ENCODE measurements around the gene PCGF5.
"Not testable (repeated sequence)": the region's sequence is repeated elsewhere in the genome, so short reads cannot be mapped to it uniquely, and the experiment has no call there.

PCGF5 gene

GRCh38 chr10:91296471-91296870 lies 76.0 kb downstream of the PCGF5 start:
- Histone ChIP-seq H3K9me2 (replicated peaks; ENCODE audit: control insufficient read depth, low read length) (no peaks in the 10 kb centered on the region), H3K79me2 (ENCODE audit: control insufficient read depth, low read length) (no peaks in the 10 kb centered on the region), H3K36me3 (ENCODE audit: control insufficient read depth, low read length) (no peaks in the 10 kb centered on the region), H3F3A (ENCODE audit: control insufficient read depth, insufficient read depth) (no peaks in the 10 kb centered on the region), H3K27me3 (ENCODE audit: control insufficient read depth, low read length) (peaks cover 3% of the 10 kb centered on the region; the same call in 1 of the 2 replicates), H4K20me1 (ENCODE audit: control insufficient read depth, insufficient read depth, low read depth, low read length) (no peaks in the 10 kb centered on the region), H3K27ac (ENCODE audit: low read depth, low read length) (no peak overlapping the region), H3K4me3 (ENCODE audit: low read length) (no peak overlapping the region), H3K4me1 (ENCODE audit: control insufficient read depth, low read length) (peaks cover 16% of the 10 kb centered on the region), H3K9me3 (ENCODE audit: control insufficient read depth, insufficient read depth, low read length) (no peaks in the 10 kb centered on the region), H3K4me2 (ENCODE audit: low read length) (peak overlapping the region; percentile 34)
- TF ChIP-seq, protein P1, sequence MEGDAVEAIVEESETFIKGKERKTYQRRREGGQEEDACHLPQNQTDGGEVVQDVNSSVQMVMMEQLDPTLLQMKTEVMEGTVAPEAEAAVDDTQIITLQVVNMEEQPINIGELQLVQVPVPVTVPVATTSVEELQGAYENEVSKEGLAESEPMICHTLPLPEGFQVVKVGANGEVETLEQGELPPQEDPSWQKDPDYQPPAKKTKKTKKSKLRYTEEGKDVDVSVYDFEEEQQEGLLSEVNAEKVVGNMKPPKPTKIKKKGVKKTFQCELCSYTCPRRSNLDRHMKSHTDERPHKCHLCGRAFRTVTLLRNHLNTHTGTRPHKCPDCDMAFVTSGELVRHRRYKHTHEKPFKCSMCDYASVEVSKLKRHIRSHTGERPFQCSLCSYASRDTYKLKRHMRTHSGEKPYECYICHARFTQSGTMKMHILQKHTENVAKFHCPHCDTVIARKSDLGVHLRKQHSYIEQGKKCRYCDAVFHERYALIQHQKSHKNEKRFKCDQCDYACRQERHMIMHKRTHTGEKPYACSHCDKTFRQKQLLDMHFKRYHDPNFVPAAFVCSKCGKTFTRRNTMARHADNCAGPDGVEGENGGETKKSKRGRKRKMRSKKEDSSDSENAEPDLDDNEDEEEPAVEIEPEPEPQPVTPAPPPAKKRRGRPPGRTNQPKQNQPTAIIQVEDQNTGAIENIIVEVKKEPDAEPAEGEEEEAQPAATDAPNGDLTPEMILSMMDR (IDR thresholded peaks at IDR 0.05; ENCODE audit: low read depth, low read length, poor library complexity, severe bottlenecking), result peak; percentile 29
- no peak for TF ChIP-seq EZH2phosphoT487 (IDR thresholded peaks at IDR 0.05; ENCODE audit: borderline replicate concordance, low read length)

GRCh38 chr10:91298224-91298871 lies 77.9 kb downstream of the PCGF5 start:
- H3K79me2 ChIP-seq (ENCODE audit: control insufficient read depth, low read length), result no peaks in the 10 kb centered on the region
- H3K36me3 ChIP-seq (ENCODE audit: control insufficient read depth, low read length), result no peaks in the 10 kb centered on the region
- no peaks in the 10 kb centered on the region for H3F3A ChIP-seq (ENCODE audit: control insufficient read depth, insufficient read depth)
- peaks cover 3% of the 10 kb centered on the region; the same call in 1 of the 2 replicates for H3K27me3 ChIP-seq (ENCODE audit: control insufficient read depth, low read length)
- peaks cover 16% of the 10 kb centered on the region for H3K4me1 ChIP-seq (ENCODE audit: control insufficient read depth, low read length)
- TF ChIP-seq, protein P1 (IDR thresholded peaks at IDR 0.05; ENCODE audit: low read depth, low read length, poor library complexity, severe bottlenecking), result peak; percentile 92
- TF ChIP-seq EZH2phosphoT487 (IDR thresholded peaks at IDR 0.05; ENCODE audit: borderline replicate concordance, low read length), result no peak
- H4K20me1 ChIP-seq (ENCODE audit: control insufficient read depth, insufficient read depth, low read depth, low read length), result no peaks in the 10 kb centered on the region
- peak overlapping the region; percentile 8 for H3K4me3 ChIP-seq (ENCODE audit: low read length)
- no peaks in the 10 kb centered on the region for H3K9me2 ChIP-seq (replicated peaks; ENCODE audit: control insufficient read depth, low read length)
- H3K27ac ChIP-seq (ENCODE audit: low read depth, low read length), result no peak overlapping the region
- no peaks in the 10 kb centered on the region for H3K9me3 ChIP-seq (ENCODE audit: control insufficient read depth, insufficient read depth, low read length)
- peak overlapping the region; percentile 29 for H3K4me2 ChIP-seq (ENCODE audit: low read length)

DNA sequence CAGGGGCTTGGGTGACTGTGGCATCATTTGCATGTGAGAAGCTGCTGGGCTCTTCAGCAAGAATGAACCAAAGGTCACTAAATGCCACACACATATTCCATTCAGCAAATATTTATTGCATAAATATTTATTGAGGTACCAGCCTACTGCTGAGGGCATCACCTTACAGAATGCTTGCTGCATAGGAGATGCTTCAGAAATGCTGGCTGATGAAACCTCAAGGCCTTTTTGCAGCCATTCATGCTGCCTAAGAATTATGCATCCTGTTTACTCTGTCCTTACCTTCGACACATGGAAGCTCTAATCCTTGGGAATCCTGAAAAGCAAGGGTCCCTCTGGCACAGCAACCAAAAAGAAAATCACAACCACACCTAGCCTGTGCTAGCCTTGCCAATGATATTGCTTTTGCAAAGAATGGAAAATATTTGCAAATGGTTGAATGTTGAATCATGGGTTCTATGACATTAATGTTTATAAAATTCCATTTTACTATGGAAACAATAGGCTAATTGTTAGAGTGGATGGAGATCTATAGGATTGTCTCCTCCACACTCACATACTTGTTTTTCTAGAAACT lies 79.6 kb downstream of the PCGF5 start:
- Histone ChIP-seq H3K9me2 (replicated peaks; ENCODE audit: control insufficient read depth, low read length) (no peaks in the 10 kb centered on the region), H4K20me1 (ENCODE audit: control insufficient read depth, insufficient read depth, low read depth, low read length) (no peaks in the 10 kb centered on the region), H3K27ac (ENCODE audit: low read depth, low read length) (no peak overlapping the region), H3K36me3 (ENCODE audit: control insufficient read depth, low read length) (no peaks in the 10 kb centered on the region), H3K27me3 (ENCODE audit: control insufficient read depth, low read length) (peaks cover 3% of the 10 kb centered on the region; the same call in 1 of the 2 replicates), H3K4me3 (ENCODE audit: low read length) (no peak overlapping the region), H3K9me3 (ENCODE audit: control insufficient read depth, insufficient read depth, low read length) (no peaks in the 10 kb centered on the region), H3K4me1 (ENCODE audit: control insufficient read depth, low read length) (peaks cover 16% of the 10 kb centered on the region), H3K4me2 (ENCODE audit: low read length) (no peak overlapping the region), H3K79me2 (ENCODE audit: control insufficient read depth, low read length) (no peaks in the 10 kb centered on the region), H3F3A (ENCODE audit: control insufficient read depth, insufficient read depth) (no peaks in the 10 kb centered on the region)
- TF ChIP-seq EZH2phosphoT487 (IDR thresholded peaks at IDR 0.05; ENCODE audit: borderline replicate concordance, low read length), result no peak
- TF ChIP-seq, protein P1 (IDR thresholded peaks at IDR 0.05; ENCODE audit: low read depth, low read length, poor library complexity, severe bottlenecking), result no peak

DNA sequence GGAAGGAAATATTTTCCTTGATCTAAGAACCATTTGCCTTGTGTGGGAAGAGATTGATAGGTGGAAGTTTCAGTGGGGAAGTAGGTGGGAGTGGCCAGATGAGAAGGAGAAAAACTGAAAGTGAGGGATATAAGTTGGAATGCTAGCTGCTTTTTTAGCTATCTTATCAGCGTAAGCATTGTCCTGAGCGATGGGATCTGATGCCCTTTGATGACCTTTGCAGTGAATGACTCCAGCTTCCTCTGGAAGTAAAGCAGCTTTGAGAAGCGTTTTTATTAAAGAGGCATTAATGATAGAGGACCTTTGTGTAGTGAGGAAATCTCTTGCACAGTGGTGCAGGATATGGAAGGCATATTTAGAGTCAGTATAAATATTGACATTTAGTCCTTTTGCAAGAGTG lies 82.5 kb downstream of the PCGF5 start:
- H3K4me3 ChIP-seq (ENCODE audit: low read length); H3K79me2 ChIP-seq (ENCODE audit: control insufficient read depth, low read length); H3F3A ChIP-seq (ENCODE audit: control insufficient read depth, insufficient read depth); H3K4me2 ChIP-seq (ENCODE audit: low read length); H4K20me1 ChIP-seq (ENCODE audit: control insufficient read depth, insufficient read depth, low read depth, low read length); H3K4me1 ChIP-seq (ENCODE audit: control insufficient read depth, low read length); H3K9me3 ChIP-seq (ENCODE audit: control insufficient read depth, insufficient read depth, low read length); H3K36me3 ChIP-seq (ENCODE audit: control insufficient read depth, low read length); H3K27ac ChIP-seq (ENCODE audit: low read depth, low read length); H3K27me3 ChIP-seq (ENCODE audit: control insufficient read depth, low read length); H3K9me2 ChIP-seq (replicated peaks; ENCODE audit: control insufficient read depth, low read length): not testable (repeated sequence)

DNA sequence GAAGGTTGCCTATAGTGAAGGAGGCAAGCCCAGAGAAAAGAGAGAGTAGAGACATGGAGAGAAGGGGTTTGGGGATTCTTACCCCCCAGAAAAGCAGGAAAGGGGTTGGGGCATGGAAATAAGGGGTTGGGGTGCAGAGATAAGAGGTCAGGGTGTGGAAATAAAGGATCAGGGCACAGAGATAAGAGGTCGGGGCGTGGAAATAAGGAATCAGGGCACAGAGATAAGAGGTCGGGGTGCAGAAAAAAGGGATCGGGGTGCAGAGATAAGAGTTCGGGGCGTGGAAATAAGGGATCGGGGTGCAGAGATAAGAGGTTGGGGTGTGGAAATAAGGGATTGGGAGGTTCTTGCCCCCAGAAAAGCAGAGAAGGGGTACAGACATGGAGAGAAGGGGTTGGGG lies 85.5 kb downstream of the PCGF5 start:
- not testable (repeated sequence) for H3K4me1 ChIP-seq (ENCODE audit: control insufficient read depth, low read length); H4K20me1 ChIP-seq (ENCODE audit: control insufficient read depth, insufficient read depth, low read depth, low read length); H3K79me2 ChIP-seq (ENCODE audit: control insufficient read depth, low read length); H3K4me3 ChIP-seq (ENCODE audit: low read length); H3K9me3 ChIP-seq (ENCODE audit: control insufficient read depth, insufficient read depth, low read length); H3K4me2 ChIP-seq (ENCODE audit: low read length); H3K36me3 ChIP-seq (ENCODE audit: control insufficient read depth, low read length); H3K9me2 ChIP-seq (replicated peaks; ENCODE audit: control insufficient read depth, low read length); H3K27ac ChIP-seq (ENCODE audit: low read depth, low read length); H3F3A ChIP-seq (ENCODE audit: control insufficient read depth, insufficient read depth)
- H3K27me3 ChIP-seq (ENCODE audit: control insufficient read depth, low read length), result peaks cover 20% of the 10 kb centered on the region

Measured in DOHH2 (cell line).